DND-41 (cell line): ENCODE data around the gene BRPF3.

Source experiments
- ATAC-seq: fragments of 200-7000 bp; cut with Tn5 transposase; 3 replicates; pipeline ENCODE4 v1.9.1; 2021; ENCODE audit warnings: low read depth; ENCODE audit not compliant: insufficient read depth
- DNase-seq: peaks from one replicate; pipeline ENCODE4 v3.0.0-alpha.2; 2020
- H2AFZ ChIP-seq: 2 replicates; pipeline ENCODE4 v1.6.0; 2012; ENCODE audit warnings: low read depth, low read length
- H3K27ac ChIP-seq: 2 replicates; pipeline ENCODE4 v1.5.1; 2012; ENCODE audit warnings: low read length, inconsistent platforms
- H3K27me3 ChIP-seq: fragments of 200-600 bp; sonication (generic); 2 replicates; pipeline ENCODE4 v1.6.0; 2012; ENCODE audit warnings: low read length, mild to moderate bottlenecking, inconsistent platforms; ENCODE audit not compliant: insufficient read depth, poor library complexity
- H3K36me3 ChIP-seq: 2 replicates; pipeline ENCODE4 v1.5.1; 2012; ENCODE audit warnings: low read length, inconsistent platforms; ENCODE audit not compliant: insufficient read depth
- H3K4me1 ChIP-seq: 2 replicates; pipeline ENCODE4 v1.5.1; 2012; ENCODE audit warnings: mild to moderate bottlenecking, low read length; ENCODE audit not compliant: insufficient read depth
- H3K4me2 ChIP-seq: 2 replicates; pipeline ENCODE4 v1.6.0; 2012; ENCODE audit warnings: mild to moderate bottlenecking, moderate library complexity, low read length, inconsistent platforms; ENCODE audit not compliant: insufficient read depth
- H3K4me3 ChIP-seq, 2 experiments: fragments of 200-600 bp in 1 of 2; shearing (Covaris generic) in 1 of 2; 2 replicates each; pipeline ENCODE4 v1.5.1; 2012 to 2016; ENCODE audit warnings: inconsistent platforms in 2 of 2, low read length in 2 of 2, mild to moderate bottlenecking in 2 of 2, low read depth in 1 of 2, moderate library complexity in 1 of 2
- H3K79me2 ChIP-seq: 2 replicates; pipeline ENCODE4 v1.6.0; 2012; ENCODE audit warnings: low read length, inconsistent platforms; ENCODE audit not compliant: insufficient read depth
- H3K9ac ChIP-seq: 2 replicates; pipeline ENCODE4 v1.6.0; 2012; ENCODE audit warnings: low read depth, mild to moderate bottlenecking, inconsistent platforms, low read length, moderate library complexity
- H3K9me3 ChIP-seq: 2 replicates; pipeline ENCODE4 v1.5.1; 2012; ENCODE audit warnings: low read length, moderate library complexity, mild to moderate bottlenecking, inconsistent platforms; ENCODE audit not compliant: insufficient read depth, severe bottlenecking
- H4K20me1 ChIP-seq: 2 replicates; pipeline ENCODE4 v1.6.0; 2012; ENCODE audit warnings: low read length; ENCODE audit not compliant: insufficient read depth
- CTCF ChIP-seq: IDR thresholded peaks from 2 replicates; pipeline ENCODE4 v1.5.1; 2012; ENCODE audit warnings: borderline replicate concordance, low read length, moderate library complexity, mild to moderate bottlenecking; ENCODE audit not compliant: poor library complexity, severe bottlenecking; ENCODE audit errors: extremely low read depth
- EZH2 ChIP-seq: IDR thresholded peaks from 3 replicates; pipeline ENCODE4 v1.6.1; 2012; ENCODE audit warnings: borderline replicate concordance, low read depth, mild to moderate bottlenecking, moderate library complexity, low read length, inconsistent platforms; ENCODE audit not compliant: severe bottlenecking

Gene BRPF3

GRCh38 chr6:36229223-36229622, 32.7 kb downstream of the BRPF3 start:
- H3K9ac ChIP-seq = no peak overlapping the region
- H4K20me1 ChIP-seq = peaks cover 7% of the 10 kb centered on the region; the same call in 1 of the 2 replicates
- H3K27me3 ChIP-seq = no peaks in the 10 kb centered on the region
- H2AFZ ChIP-seq = no peak overlapping the region
- H3K4me2 ChIP-seq = no peak overlapping the region
- no peak overlapping the region for H3K27ac ChIP-seq
- H3K4me1 ChIP-seq = no peaks in the 10 kb centered on the region
- no peak overlapping the region for H3K4me3 ChIP-seq
- H3K79me2 ChIP-seq = no peaks in the 10 kb centered on the region
- DNase-seq (no peak), ATAC-seq (no peak)
- no peak for TF ChIP-seq CTCF
- TF ChIP-seq EZH2 = no peak
- peaks cover 91% of the 10 kb centered on the region for H3K36me3 ChIP-seq
- no peaks in the 10 kb centered on the region for H3K9me3 ChIP-seq

- no peak overlapping the region for H3K4me2 ChIP-seq
- no peaks in the 10 kb centered on the region for H3K79me2 ChIP-seq
- H3K27ac ChIP-seq = no peak overlapping the region
- H3K9ac ChIP-seq = no peak overlapping the region
- DNase-seq (no peak), ATAC-seq (no peak)
- peaks cover 79% of the 10 kb centered on the region for H3K36me3 ChIP-seq
- H3K9me3 ChIP-seq = no peaks in the 10 kb centered on the region
- TF ChIP-seq EZH2 (no peak), CTCF (no peak)
- no peaks in the 10 kb centered on the region for H3K27me3 ChIP-seq
- H4K20me1 ChIP-seq = peaks cover 7% of the 10 kb centered on the region; the same call in 1 of the 2 replicates
- no peak overlapping the region for H2AFZ ChIP-seq
- H3K4me1 ChIP-seq = no peaks in the 10 kb centered on the region
- no peak overlapping the region for H3K4me3 ChIP-seq
These were observed 33.8 kb downstream of the BRPF3 start for GRCh38 chr6:36230371-36230770.

- Histone ChIP-seq H3K4me3 (no peak overlapping the region), H2AFZ (no peak overlapping the region), H3K9ac (no peak overlapping the region), H3K79me2 (no peaks in the 10 kb centered on the region), H3K27me3 (no peaks in the 10 kb centered on the region), H3K4me1 (no peaks in the 10 kb centered on the region), H3K9me3 (no peaks in the 10 kb centered on the region), H3K36me3 (peaks cover 63% of the 10 kb centered on the region), H4K20me1 (peaks cover 7% of the 10 kb centered on the region; the same call in 1 of the 2 replicates), H3K4me2 (no peak overlapping the region), H3K27ac (no peak overlapping the region)
- no peak for DNase-seq
- TF ChIP-seq CTCF = no peak
- no peak for TF ChIP-seq EZH2
- ATAC-seq = no peak
These were observed 35.6 kb downstream of the BRPF3 start for GRCh38 chr6:36232172-36232571.

- H3K27me3 ChIP-seq = no peaks in the 10 kb centered on the region
- H3K4me3 ChIP-seq = no peak overlapping the region
- H3K27ac ChIP-seq = no peak overlapping the region
- no peaks in the 10 kb centered on the region for H3K79me2 ChIP-seq
- TF ChIP-seq EZH2 = no peak
- no peak for TF ChIP-seq CTCF
- H3K36me3 ChIP-seq = peaks cover 32% of the 10 kb centered on the region
- H3K4me2 ChIP-seq = no peak overlapping the region
- H3K4me1 ChIP-seq = no peaks in the 10 kb centered on the region
- no peak for DNase-seq
- no peak overlapping the region for H2AFZ ChIP-seq
- no peak overlapping the region for H3K9ac ChIP-seq
- H4K20me1 ChIP-seq = peaks cover 4% of the 10 kb centered on the region; the same call in 1 of the 2 replicates
- H3K9me3 ChIP-seq = no peaks in the 10 kb centered on the region
- peak; percentile 71; the same call in 2 of the 3 replicates for ATAC-seq
These were observed 38.8 kb downstream of the BRPF3 start for GRCh38 chr6:36235309-36235708.
